Nephron (organoid): ENCODE data around the gene MPL.
A peak's percentile ranks its signal among the peaks of the same experiment; 100 is the strongest.

Experiments
- H3K27ac Mint-ChIP-seq, 3 experiments: 2 replicates each; pipeline ENCODE4 v1.8.0; 2020; ENCODE audit warnings: mixed read lengths in 3 of 3, mild to moderate bottlenecking in 2 of 3, moderate library complexity in 1 of 3
- H3K27me3 Mint-ChIP-seq: 2 replicates; pipeline ENCODE4 v1.8.0; 2021; ENCODE audit warnings: low read depth, mild to moderate bottlenecking, moderate library complexity, mixed read lengths
- H3K36me3 Mint-ChIP-seq: 2 replicates; pipeline ENCODE4 v1.8.0; 2020; ENCODE audit warnings: low read depth, mixed read lengths
- H3K4me1 Mint-ChIP-seq: 2 replicates; pipeline ENCODE4 v1.8.0; 2020; ENCODE audit warnings: mixed read lengths
- H3K4me3 Mint-ChIP-seq, 3 experiments: 2 replicates each; pipeline ENCODE4 v1.8.0; 2020; ENCODE audit warnings: mild to moderate bottlenecking in 3 of 3, mixed read lengths in 3 of 3, moderate library complexity in 2 of 3
- H3K9me3 Mint-ChIP-seq: 2 replicates; pipeline ENCODE4 v1.8.0; 2020; ENCODE audit warnings: mixed read lengths
- TF ChIP-seq, protein P1 (sequence below), 3 experiments: fragments of 200-600 bp; sonication (generic); IDR thresholded peaks; one replicate each; pipeline ENCODE4 v1.5.0; 2021; ENCODE audit warnings: antibody characterized with exemption in 3 of 3; ENCODE audit not compliant: unreplicated experiment in 3 of 3

Gene MPL

DNA sequence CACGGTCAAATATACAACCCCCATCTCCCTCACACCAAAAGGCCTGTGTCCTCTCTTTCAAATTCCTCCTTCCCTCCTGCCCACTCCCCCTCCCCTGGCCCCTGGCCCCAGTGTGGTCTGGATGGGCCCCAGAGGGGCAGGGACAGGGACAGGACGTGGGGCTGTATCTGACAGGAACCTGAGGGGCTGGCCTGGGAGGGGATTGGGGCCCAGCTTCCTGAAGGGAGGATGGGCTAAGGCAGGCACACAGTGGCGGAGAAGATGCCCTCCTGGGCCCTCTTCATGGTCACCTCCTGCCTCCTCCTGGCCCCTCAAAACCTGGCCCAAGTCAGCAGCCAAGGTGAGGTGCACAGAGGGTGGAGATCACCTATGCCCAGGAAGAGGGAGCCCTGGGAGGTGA is at the start of gene MPL:
MPL (plus strand) TSS at position 231 of the 400 bp plus-strand sequence; CDS start at position 262, 31 bp downstream.
- peaks cover 4% of the 10 kb centered on the region for H3K27me3 Mint-ChIP-seq
- no peak within 1 kb of the TSS for H3K4me3 Mint-ChIP-seq
- no peaks in the 10 kb centered on the region for H3K9me3 Mint-ChIP-seq
- H3K4me1 Mint-ChIP-seq: no peaks in the 10 kb centered on the region
- TF ChIP-seq, protein P1, sequence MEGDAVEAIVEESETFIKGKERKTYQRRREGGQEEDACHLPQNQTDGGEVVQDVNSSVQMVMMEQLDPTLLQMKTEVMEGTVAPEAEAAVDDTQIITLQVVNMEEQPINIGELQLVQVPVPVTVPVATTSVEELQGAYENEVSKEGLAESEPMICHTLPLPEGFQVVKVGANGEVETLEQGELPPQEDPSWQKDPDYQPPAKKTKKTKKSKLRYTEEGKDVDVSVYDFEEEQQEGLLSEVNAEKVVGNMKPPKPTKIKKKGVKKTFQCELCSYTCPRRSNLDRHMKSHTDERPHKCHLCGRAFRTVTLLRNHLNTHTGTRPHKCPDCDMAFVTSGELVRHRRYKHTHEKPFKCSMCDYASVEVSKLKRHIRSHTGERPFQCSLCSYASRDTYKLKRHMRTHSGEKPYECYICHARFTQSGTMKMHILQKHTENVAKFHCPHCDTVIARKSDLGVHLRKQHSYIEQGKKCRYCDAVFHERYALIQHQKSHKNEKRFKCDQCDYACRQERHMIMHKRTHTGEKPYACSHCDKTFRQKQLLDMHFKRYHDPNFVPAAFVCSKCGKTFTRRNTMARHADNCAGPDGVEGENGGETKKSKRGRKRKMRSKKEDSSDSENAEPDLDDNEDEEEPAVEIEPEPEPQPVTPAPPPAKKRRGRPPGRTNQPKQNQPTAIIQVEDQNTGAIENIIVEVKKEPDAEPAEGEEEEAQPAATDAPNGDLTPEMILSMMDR (IDR thresholded peaks at IDR 0.05; ENCODE audit: unreplicated experiment in 3 of 3): no peak
- no peaks in the 10 kb centered on the region for H3K36me3 Mint-ChIP-seq
- H3K27ac Mint-ChIP-seq: no peak within 1 kb of the TSS

DNA sequence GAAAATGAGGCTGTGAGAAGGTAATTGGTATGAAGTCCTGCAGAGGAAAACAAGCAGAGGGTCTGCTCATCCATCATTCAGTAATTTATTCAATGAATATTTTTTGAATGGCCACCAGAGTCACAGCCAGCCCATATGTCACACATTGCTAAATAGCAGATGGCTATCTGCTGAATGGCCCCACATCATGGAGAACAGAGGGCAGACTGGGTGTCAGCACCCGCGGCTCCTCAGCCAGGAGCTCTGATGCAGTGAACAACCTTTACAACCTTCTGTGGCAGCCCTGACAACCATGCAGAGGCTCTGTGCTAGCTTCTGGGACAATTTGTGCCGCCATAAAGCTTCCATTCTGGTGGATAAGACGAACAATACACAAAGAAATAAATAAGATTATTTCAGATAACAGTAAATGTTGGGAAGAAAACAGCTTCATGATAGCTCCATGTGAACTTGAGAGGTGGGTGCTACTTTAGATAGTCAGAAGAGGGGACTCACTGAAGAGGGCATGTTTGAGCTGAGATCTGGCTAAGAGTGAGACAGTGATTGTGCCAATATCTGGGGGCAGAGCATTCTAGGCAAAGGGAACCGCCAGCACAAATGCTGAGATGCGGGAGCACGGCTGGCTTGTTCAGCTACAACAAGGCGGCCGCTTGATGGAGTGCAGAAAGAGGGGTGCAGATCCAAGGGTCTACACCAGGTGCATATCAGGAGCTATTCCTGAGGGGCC is 49.4 kb upstream of the MPL start:
- peak overlapping the region in 1 of 3 experiments; percentile 63 for H3K27ac Mint-ChIP-seq
- no peaks in the 10 kb centered on the region for H3K9me3 Mint-ChIP-seq
- H3K27me3 Mint-ChIP-seq: peaks cover 19% of the 10 kb centered on the region
- H3K4me1 Mint-ChIP-seq: no peaks in the 10 kb centered on the region
- H3K4me3 Mint-ChIP-seq: no peak overlapping the region
- TF ChIP-seq, protein P1 (IDR thresholded peaks at IDR 0.05; ENCODE audit: unreplicated experiment in 3 of 3): no peak
- H3K36me3 Mint-ChIP-seq: no peaks in the 10 kb centered on the region

DNA sequence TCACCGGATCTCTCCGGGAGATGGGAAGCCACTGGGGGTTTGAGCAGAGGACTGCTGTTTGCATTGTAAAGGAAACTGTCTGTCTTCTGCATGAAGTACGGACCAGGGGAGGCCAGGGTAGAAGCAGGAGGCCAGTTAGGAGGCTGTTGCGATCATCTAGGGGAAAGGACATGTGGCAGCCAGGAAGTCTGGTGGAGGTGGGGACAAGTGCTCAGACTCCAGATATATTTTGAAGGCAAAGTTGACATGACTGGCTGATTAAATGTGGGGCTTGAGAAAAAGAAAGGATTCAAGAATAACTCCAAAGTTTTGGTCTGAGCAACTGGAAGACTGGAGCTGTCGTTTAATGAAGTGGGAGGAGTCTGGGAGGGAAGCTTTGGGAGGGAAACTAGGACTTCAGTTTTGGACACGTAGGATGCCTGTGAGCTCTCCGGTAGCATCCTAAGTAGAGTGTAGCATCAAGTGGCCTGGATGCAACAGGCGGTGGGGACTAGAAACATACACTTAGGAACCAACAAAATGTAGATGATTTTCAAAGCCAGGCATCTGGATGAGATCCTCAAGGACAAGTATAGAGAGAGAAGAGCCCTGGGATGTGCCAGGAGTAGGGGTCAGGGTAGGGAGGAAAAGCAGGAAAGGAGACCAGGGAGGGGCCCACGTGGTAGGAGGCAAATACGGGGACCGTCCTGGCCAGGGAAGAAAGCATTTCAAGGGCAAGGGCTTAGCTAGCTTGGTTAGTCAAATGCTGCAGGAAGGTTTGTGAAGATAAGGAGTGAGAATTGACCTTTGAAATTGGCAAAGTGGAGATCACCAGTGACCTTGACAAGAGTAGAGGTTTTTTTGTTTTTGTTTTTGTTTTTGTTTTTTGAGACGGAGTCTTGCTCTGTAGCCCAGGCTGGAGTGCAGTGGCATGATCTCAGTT is 48.6 kb upstream of the MPL start:
- H3K4me1 Mint-ChIP-seq: no peaks in the 10 kb centered on the region
- H3K9me3 Mint-ChIP-seq: no peaks in the 10 kb centered on the region
- H3K27ac Mint-ChIP-seq: no peak overlapping the region
- peaks cover 18% of the 10 kb centered on the region for H3K27me3 Mint-ChIP-seq
- TF ChIP-seq, protein P1 (IDR thresholded peaks at IDR 0.05; ENCODE audit: unreplicated experiment in 3 of 3): no peak
- no peak overlapping the region for H3K4me3 Mint-ChIP-seq
- no peaks in the 10 kb centered on the region for H3K36me3 Mint-ChIP-seq

DNA sequence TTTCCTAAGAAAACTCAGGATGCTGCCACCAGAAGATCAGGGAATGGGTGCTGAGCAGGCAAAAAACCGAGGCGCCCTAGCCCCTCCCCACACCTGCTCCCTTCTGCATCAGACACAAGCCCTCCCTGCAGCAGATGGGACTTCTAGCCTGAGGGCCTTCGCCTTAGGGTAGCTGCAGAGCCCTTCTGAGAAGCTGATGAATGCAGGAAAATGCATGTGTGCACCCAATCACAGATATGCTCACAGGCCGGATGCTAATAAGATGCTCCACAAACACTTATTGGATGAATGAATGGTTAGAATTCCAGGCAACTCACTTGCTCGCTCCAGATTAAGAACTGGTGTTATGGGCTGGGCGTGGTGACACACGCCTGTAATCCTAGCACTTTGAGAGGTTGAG is 45.4 kb upstream of the MPL start:
- TF ChIP-seq, protein P1 (IDR thresholded peaks at IDR 0.05; ENCODE audit: unreplicated experiment in 3 of 3): no peak
- H3K36me3 Mint-ChIP-seq: no peaks in the 10 kb centered on the region
- H3K4me1 Mint-ChIP-seq: peaks cover 11% of the 10 kb centered on the region
- peaks cover 7% of the 10 kb centered on the region for H3K27me3 Mint-ChIP-seq
- no peak overlapping the region for H3K27ac Mint-ChIP-seq
- H3K9me3 Mint-ChIP-seq: no peaks in the 10 kb centered on the region
- H3K4me3 Mint-ChIP-seq: no peak overlapping the region

DNA sequence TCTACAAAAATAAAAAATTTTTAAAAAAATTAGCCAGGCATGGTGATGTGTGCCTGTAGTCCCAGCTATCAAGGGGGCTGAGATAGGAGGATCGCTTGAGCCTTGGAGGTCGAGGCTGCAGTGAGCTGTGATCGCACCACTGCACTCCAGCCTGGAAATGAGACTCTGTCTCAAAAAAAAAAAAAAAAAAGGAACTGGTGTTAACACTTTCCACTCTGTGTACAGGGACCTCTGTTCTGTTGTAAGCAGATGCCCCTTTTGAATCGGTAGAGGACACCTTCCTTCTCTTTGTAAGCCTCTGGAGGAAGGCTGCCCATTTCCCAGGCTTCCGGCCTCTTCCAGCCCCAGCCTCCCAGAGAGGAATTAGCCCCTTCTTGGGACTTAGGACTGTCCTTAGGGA is 44.9 kb upstream of the MPL start:
- TF ChIP-seq, protein P1 (IDR thresholded peaks at IDR 0.05; ENCODE audit: unreplicated experiment in 3 of 3): no peak
- Mint-ChIP-seq H3K27ac (no peak overlapping the region), H3K36me3 (no peaks in the 10 kb centered on the region), H3K4me3 (no peak overlapping the region), H3K4me1 (peaks cover 11% of the 10 kb centered on the region), H3K27me3 (peaks cover 3% of the 10 kb centered on the region), H3K9me3 (no peaks in the 10 kb centered on the region)
